GM18909 (cell line): ENCODE data around the gene PLEKHD1.

Experiments
- ATAC-seq: cut with Tn5 transposase; IDR thresholded peaks from one replicate; pipeline ENCODE4 v1.9.1; 2021; ENCODE audit warnings: mild to moderate bottlenecking; ENCODE audit not compliant: unreplicated experiment, poor library complexity

Gene PLEKHD1

GRCh38 chr14:69540654-69541335 is 56.3 kb downstream of the PLEKHD1 start:
- no peak for ATAC-seq

DNA sequence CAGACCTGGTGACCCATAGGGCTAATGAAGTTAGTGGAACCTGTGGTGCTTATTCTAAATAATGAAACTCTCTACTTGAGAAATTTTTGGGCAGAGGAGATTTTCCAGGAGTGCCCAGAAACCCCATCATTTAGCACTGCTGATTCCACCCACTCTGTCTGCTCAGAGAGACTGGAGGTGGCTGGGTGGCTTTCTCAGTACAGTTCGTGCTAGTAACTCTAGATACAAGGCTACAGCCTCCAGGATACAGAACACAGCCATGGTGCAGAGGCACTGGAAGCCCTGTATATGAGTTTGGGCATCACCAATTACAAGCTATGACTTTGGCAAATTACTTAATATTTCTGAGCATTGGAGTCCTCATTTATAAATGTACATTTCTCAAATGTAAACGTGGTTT is 57.8 kb downstream of the PLEKHD1 start:
- ATAC-seq, result no peak

DNA sequence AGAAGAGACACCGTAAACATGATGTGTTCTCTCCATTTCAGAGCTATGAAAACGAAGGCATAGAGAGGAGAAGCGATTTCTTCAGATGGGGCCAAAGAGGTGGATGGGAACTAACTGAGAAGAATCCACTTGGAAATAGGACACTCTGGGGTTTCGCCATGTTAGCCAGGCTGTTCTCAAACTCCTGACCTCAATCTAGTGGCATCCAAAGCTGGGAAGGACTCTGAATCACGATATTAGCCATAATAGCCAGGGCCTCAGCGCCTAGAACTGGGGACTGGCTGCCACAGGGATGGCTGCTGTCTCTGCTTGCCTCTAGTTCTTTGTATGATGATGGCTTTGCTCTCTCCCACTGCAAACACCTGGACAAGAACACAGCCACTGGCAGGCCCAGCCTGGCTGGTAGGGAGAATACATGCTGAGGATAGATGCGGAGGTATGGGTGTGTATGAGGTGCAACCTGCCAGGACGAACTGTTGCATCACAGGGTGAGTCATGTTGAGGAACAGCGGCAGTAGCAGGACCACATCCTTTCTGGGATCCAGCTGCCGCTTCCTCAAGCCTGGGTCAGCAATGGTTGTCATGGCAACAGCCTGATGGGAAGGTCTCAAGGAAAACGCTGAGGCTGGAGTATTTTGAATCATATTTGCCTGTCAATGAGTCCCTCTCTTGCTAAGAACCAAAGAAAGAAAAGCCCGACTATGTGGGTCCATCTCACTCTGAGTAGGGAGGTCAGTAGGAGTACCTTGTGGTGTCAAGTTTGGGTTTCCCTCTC is 59.0 kb downstream of the PLEKHD1 start:
- ATAC-seq, result no peak

DNA sequence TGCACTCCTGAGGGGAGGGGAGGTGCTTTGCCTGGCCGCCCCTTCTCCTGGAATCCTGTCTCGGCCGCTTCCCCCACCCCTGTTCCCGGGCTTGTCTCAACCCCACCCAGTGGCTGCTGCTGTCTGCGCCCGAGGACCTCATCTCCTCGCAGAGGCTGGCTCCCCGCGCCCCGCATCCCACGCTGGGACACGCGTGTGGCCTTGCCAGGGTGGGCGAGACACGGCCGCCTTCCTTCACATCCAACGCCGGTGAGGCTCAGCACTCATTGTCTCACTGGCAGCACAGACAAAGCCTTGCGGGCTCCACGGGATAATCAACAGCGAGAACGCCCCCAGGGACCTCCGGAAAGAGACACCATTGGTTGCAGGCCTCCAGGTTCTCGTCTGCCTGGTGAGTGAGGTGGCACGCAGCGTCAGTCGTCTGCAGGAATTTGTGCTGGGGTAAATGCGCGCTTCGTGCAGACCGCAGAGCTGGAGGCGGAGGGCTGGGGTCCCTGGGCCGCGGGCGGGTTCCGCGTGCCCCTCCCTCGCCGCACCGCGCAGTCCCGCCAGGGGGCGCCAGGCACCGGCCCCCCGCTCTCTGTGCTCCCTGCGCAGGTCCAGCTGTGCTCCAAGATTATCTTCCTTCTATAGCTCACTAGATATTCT is 63.3 kb downstream of the PLEKHD1 start:
- ATAC-seq, result no peak

DNA sequence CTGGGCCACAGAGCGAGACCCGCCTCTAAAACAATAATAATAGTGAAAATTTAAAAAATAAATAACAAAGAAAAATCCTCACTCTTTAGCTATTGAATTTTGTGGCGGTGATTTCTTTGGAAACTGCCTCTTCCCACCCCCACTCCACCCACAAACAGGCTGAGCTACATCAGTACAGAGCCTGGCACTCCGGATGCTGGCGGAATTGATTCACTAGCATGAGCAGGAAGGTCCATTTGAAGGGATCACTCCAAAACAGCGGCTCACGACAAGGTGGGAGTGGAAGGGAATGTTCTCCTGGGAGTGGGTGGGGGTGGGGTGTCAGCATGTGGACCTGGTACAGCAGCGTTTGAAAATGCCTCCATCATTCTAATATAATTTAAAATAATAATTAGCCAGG is 64.0 kb downstream of the PLEKHD1 start:
- no peak for ATAC-seq

GRCh38 chr14:69551511-69551910 is 67.0 kb downstream of the PLEKHD1 start:
- no peak for ATAC-seq

DNA sequence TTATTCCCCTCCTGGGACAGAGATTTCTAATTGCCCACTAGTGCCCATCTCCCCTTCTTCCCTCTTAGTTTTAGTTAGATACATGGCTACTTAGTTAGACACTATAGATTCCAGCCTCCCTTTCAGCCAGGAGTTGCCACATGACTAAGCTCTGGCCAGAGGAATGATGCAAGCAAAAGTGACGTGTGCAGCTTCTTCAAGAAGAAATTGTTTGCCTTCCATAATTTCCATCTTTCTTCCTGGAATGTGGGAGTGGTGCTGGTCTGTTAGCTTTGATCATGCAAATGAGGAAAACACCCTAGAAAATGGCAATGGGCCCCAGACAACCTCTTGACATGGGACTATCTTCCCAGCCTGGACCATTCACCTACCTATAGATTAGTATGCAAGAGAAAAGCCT is 68.7 kb downstream of the PLEKHD1 start:
- ATAC-seq, result no peak

GRCh38 chr14:69554500-69554899 is 70.0 kb downstream of the PLEKHD1 start:
- ATAC-seq, result no peak

DNA sequence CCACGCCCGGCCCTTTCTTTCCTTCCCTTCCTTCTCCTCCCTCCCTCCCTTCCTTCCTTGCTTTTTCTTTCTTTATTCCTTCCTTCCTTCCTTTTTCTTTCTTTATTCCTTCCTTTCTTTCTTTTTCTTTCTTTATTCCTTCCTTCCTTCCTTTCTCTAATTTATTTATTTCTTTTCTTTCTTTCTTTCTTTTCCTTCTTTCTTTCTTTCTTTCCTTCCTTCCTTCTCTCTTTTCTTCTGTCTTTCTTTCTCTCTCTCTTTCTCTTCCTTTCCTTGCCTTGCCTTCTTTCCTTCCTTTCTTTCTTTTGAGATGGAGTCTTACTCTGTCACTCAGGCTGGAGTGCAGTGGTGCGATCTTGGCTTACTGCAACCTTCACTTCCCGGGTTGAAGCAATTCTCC is 74.2 kb downstream of the PLEKHD1 start:
- no peak for ATAC-seq

DNA sequence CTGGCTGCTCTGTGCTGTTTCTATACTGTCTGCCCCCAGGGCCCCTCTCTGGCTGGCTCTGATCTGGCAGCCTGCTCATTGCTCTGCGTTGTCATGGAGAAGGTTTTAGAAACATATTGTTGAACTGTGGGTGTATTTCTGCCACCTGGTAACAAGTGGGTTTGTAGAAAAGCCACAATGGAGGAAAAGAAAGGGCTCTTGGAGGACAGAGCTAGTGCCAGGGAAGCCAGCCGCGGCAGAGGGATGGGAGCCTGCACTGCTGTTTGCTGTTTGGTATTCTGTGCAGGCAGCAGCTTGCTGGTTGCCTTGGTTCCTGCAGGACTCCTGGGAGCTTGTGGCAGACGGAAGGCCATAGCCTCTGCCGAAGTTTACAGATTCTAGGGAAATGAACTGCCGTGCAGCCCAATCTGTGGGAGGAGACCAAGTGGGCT is 75.1 kb downstream of the PLEKHD1 start:
- ATAC-seq, result no peak

GRCh38 chr14:69560826-69561225 is 76.3 kb downstream of the PLEKHD1 start:
- ATAC-seq, result no peak

GRCh38 chr14:69561893-69562292 is 77.4 kb downstream of the PLEKHD1 start:
- ATAC-seq, result no peak

- ATAC-seq, result no peak
Observed at GRCh38 chr14:69567563-69567962, 83.0 kb downstream of the PLEKHD1 start.

DNA sequence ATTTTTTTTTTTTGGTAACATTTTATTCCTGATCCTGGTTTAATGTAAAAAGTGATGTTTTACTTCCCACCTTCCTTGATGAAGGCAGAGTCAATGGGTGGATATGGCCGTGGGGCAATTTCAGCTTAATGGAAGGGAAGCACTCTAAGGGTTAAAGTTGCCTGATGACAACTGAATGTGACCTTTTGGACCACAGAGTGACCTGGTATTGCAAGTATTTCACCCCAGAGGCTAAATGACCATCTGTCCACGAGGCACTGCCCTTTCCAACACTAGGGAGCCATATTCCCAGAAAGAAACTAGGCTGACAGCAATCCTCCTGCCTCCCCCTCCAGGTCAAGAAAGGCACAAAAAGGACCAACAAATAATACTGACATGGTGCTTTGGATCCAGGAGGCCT is 85.3 kb downstream of the PLEKHD1 start:
- ATAC-seq, result no peak

- ATAC-seq, result no peak
Observed at GRCh38 chr14:69570836-69571330, 86.4 kb downstream of the PLEKHD1 start.

- ATAC-seq, result no peak
Observed at GRCh38 chr14:69571449-69572029, 87.0 kb downstream of the PLEKHD1 start.

- no peak for ATAC-seq
Observed at GRCh38 chr14:69572030-69572840, 87.7 kb downstream of the PLEKHD1 start.

- ATAC-seq, result no peak
Observed at GRCh38 chr14:69572841-69573135, 88.3 kb downstream of the PLEKHD1 start.

DNA sequence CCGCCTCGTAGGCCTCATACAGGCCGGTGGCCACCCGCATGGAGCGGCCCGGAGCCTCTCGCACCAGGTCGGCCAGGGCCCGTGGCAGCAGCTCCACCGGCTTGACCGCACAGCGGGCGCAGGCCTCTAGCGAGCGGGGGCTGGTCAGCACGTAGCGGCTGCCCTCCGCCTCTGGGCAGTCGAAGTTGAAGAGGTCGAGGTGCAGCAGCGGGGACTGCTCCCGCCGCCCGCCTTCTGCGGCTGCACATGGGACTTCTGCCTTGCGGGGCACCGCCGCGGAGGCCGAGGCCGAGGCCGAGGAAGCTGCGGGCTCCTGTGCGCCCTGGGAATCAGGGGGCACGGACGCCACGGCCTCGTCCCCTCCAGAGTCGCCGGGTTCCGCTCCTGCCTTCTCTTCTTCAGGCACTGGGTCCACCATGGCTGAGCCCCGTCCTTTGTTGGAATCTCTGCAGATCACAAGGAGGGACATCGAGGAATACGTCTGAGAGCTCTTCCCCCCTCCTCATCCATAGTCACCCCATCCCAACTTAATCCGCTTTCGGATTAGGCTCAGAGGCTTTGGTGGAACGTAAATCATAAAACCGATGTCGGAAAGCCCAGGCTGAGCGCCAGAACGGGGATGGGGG is 88.8 kb downstream of the PLEKHD1 start:
- no peak for ATAC-seq

GRCh38 chr14:69573831-69574262 is 89.3 kb downstream of the PLEKHD1 start:
- no peak for ATAC-seq
